ENCODE results near the gene FGFR4. TPM values are rescaled to one million over a fixed set of nuclear protein-coding genes. Genes with fewer than 3 reads are reported as not detected.

Gene FGFR4
- total RNA-seq, 1 experiment from 2014 or later, result 110 TPM

DNA sequence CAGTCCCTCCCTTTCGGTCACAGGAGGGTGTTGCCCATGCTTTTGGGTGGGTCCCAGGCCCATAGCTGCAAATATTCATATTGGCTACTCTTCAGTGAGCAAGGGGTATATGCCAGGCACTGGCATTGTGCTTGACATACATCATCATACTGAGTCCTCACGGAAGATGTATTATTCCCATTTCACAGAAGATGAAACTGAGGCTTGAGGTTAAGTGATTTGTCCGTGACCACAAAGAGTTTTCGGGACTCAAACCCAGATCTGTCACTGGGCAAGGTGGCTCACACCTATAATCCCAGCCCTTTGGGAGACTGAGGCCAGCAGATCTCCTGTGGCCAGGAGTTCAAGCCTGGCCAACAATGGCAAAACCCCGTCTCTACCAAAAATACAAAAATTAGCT lies 6.5 kb upstream of the FGFR4 start:
- DNase-seq (ENCODE audit: low read depth), result no peak
- in situ Hi-C loops (cut with HindIII; ENCODE audit: low pct_unique_long_range_greater_than_20kb, low sequenced_read_pairs), result no loop called here

DNA sequence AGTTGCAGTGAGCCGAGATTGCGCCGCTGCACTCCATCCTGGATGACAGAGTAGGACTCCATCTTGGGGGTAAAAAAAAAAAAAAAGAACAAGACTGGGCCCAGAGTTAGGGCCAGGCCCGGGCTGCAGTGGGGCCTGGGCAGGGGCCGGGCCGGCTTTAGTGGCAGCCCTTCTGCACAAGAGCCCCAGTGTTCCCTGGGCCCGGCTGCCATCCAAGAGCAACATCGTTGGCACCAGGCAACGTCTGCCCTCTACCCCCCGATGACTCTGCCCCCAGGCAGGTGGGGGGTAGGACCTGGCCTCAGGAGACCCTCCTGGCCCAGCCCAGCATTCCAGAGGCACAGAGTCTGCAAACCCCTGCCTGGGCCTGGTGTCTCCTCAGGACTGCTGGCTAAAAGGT lies 4.9 kb upstream of the FGFR4 start:
- no peak for DNase-seq (ENCODE audit: low read depth)
- in situ Hi-C loops (cut with HindIII; ENCODE audit: low pct_unique_long_range_greater_than_20kb, low sequenced_read_pairs), result no loop called here

- in situ Hi-C loops (cut with HindIII; ENCODE audit: low pct_unique_long_range_greater_than_20kb, low sequenced_read_pairs), result no loop called here
- no peak for DNase-seq (ENCODE audit: low read depth)
Observed at GRCh38 chr5:177083357-177083756, 3.4 kb upstream of the FGFR4 start.

- in situ Hi-C loops (cut with HindIII; ENCODE audit: low pct_unique_long_range_greater_than_20kb, low sequenced_read_pairs), result no loop called here
- DNase-seq (ENCODE audit: low read depth), result no peak
Observed at GRCh38 chr5:177084175-177084574, 2.5 kb upstream of the FGFR4 start.

DNA sequence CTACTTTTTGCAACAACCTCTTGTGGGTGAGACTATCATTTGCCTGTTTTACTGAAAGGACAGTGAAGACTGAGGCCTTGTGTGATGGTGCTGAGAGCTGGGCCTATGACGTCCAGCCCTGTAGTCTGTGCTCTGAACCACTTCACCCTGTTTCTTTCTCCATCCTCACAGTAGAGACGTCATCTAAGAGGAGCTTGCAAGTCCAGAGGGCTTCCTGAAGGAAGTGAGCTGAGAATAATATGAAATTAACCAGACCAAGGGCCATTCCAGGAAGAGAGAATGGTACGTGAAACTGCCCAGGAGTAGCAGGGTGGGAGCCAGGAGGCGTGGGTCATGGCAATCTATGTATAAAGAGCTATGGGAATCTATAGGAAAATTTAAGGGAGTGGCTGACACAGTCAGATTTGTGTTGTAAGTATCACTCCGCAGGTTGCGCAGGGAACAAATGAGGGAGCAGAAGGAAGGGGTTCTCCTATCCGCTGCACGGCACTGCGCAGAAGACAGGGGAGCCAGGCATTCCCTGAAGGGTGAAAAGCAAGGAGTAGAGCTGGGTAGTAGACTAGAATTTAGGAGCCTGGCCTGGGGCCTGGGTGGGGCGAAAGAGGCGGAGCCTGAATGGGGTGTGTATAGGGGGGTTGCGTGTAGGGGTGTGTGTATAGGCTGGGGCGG lies 596 bp upstream of the FGFR4 start:
- in situ Hi-C loops (cut with HindIII; ENCODE audit: low pct_unique_long_range_greater_than_20kb, low sequenced_read_pairs), result no loop called here
- DNase-seq (ENCODE audit: low read depth), result peak; percentile 30

DNA sequence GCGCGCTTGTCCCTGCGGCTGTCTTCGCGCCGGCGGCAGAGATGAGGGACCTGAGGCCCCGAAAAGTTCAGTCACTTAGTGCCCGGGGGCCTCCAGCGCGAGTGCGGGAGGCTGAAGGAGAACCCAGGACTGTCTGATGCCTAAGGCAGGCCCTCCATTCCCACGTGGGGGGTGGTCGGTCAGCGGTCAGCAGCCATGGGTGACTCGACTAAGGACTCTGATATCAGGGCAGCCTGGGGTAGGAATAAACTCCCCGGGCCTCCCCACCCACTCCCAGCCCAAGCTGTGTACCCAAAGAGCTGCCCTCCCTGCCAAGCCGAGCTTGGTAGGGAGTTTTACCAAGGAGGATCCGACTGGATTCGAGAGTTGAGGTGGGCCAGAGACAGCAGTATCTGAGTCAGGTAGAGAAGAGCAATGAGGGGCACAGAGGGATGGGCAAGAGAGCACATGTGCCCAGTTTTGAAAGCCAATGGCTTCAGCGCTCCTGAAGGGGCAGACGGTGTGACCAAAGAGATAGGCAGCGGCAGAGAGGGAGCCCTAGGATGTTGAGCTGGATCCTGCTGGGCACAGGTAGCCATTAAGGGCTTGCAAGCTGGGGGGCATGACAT lies 787 bp downstream of the FGFR4 start:
- in situ Hi-C loops (cut with HindIII; ENCODE audit: low pct_unique_long_range_greater_than_20kb, low sequenced_read_pairs), result no loop called here

GRCh38 chr5:177089127-177089526 lies 2.4 kb downstream of the FGFR4 start:
- DNase-seq (ENCODE audit: low read depth), result no peak
- in situ Hi-C loops (cut with HindIII; ENCODE audit: low pct_unique_long_range_greater_than_20kb, low sequenced_read_pairs), result no loop called here

More for the DNA sequence above, 787 bp downstream of the FGFR4 start:
- DNase-seq (ENCODE audit: low read depth), result no peak

- in situ Hi-C loops (cut with HindIII; ENCODE audit: low pct_unique_long_range_greater_than_20kb, low sequenced_read_pairs), result no loop called here
- DNase-seq (ENCODE audit: low read depth), result no peak
Observed at GRCh38 chr5:177089825-177090641, 3.3 kb downstream of the FGFR4 start.

DNA sequence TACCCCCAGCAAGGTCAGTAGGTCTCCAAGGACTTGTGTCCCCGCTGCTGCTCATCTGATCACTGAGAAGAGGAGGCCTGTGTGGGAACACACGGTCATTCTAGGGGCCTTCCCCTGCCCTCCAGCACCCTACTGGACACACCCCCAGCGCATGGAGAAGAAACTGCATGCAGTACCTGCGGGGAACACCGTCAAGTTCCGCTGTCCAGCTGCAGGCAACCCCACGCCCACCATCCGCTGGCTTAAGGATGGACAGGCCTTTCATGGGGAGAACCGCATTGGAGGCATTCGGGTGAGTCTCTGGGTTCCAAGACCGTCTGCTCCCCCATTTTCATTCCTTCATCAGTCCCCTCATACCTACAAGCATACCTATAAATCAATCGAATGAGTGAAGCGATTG lies 4.1 kb downstream of the FGFR4 start:
- in situ Hi-C loops (cut with HindIII; ENCODE audit: low pct_unique_long_range_greater_than_20kb, low sequenced_read_pairs), result no loop called here
- DNase-seq (ENCODE audit: low read depth), result no peak

GRCh38 chr5:177091232-177091631 lies 4.5 kb downstream of the FGFR4 start:
- in situ Hi-C loops (cut with HindIII; ENCODE audit: low pct_unique_long_range_greater_than_20kb, low sequenced_read_pairs), result no loop called here

GRCh38 chr5:177092178-177093081 lies 5.7 kb downstream of the FGFR4 start:
- in situ Hi-C loops (cut with HindIII; ENCODE audit: low pct_unique_long_range_greater_than_20kb, low sequenced_read_pairs), result no loop called here
- no peak for DNase-seq (ENCODE audit: low read depth)

More at GRCh38 chr5:177091232-177091631, 4.5 kb downstream of the FGFR4 start:
- DNase-seq (ENCODE audit: low read depth), result no peak

DNA sequence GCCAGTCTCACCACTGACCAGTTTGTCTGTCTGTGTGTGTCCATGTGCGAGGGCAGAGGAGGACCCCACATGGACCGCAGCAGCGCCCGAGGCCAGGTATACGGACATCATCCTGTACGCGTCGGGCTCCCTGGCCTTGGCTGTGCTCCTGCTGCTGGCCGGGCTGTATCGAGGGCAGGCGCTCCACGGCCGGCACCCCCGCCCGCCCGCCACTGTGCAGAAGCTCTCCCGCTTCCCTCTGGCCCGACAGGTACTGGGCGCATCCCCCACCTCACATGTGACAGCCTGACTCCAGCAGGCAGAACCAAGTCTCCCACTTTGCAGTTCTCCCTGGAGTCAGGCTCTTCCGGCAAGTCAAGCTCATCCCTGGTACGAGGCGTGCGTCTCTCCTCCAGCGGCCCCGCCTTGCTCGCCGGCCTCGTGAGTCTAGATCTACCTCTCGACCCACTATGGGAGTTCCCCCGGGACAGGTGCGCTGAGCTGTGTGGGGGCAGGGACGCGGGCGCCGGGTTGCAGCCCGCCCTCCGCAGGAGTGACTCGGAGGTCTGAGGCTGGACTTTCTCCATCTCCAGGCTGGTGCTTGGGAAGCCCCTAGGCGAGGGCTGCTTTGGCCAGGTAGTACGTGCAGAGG lies 6.5 kb downstream of the FGFR4 start:
- in situ Hi-C loops (cut with HindIII; ENCODE audit: low pct_unique_long_range_greater_than_20kb, low sequenced_read_pairs), result no loop called here
- DNase-seq (ENCODE audit: low read depth), result no peak

DNA sequence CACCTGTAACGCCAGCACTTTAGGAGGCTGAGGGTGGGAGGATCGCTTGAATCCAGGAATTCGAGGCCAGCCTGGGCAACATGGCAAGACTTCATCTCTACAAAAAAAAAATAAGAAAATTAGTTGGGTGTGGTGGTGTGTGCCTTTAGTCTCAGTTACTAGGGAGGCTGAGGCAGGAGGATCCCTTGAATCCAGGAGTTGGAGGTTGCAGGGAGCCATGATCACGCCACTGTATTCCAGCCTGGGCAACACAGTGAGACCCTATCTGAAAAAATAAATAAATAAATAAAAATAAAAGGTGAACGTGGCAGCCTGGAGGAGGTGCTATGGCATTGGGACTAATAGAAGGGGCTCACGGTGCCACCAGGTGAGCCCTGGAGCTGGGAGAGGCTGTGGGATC lies 7.1 kb downstream of the FGFR4 start:
- in situ Hi-C loops (cut with HindIII; ENCODE audit: low pct_unique_long_range_greater_than_20kb, low sequenced_read_pairs), result no loop called here
- no peak for DNase-seq (ENCODE audit: low read depth)

DNA sequence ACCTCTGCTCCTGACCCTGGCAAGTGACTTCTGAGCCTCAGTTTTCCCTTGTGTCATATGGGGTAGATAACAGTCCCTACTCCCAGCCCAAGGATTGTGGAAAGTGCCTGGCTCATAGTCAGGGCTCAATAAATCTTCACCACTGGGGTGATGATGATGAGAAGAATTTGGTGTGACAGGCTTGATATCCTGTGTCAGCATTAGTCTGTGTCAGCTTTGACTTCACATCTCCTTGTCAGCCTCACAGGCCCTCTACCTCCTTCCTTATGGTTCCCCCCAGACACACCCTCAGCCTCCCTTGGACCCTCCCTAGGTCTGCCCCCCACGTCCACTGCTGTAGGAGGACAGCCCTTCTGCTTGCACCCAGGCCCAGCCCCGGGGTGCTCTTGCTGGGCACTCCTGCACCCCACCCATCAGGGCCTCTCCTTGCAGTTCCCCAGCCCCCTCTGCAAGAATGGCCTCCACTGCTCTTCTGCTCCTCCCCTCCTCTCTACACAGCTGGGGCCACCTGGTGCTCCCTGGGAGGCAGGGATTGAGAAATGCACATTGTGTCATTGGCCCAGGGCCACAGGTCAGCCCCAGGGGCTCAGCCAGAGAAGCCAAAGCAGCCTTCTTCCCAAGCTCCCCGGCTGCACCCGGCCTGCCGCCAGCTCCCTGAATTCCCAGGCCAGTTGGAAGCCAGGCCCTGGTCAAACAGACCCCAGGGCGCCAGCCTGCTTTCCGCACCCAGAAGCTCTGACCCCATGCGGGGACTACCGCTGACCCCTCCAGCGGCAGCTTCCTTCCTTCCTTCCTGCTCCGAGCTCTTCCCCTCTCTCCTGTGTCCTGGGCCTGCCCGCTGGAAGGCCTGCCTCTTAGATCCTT lies 7.7 kb downstream of the FGFR4 start:
- in situ Hi-C loops (cut with HindIII; ENCODE audit: low pct_unique_long_range_greater_than_20kb, low sequenced_read_pairs), result no loop called here
- DNase-seq (ENCODE audit: low read depth), result no peak

- DNase-seq (ENCODE audit: low read depth), result no peak
- in situ Hi-C loops (cut with HindIII; ENCODE audit: low pct_unique_long_range_greater_than_20kb, low sequenced_read_pairs), result no loop called here
Observed at GRCh38 chr5:177095088-177095669, 8.5 kb downstream of the FGFR4 start.

DNA sequence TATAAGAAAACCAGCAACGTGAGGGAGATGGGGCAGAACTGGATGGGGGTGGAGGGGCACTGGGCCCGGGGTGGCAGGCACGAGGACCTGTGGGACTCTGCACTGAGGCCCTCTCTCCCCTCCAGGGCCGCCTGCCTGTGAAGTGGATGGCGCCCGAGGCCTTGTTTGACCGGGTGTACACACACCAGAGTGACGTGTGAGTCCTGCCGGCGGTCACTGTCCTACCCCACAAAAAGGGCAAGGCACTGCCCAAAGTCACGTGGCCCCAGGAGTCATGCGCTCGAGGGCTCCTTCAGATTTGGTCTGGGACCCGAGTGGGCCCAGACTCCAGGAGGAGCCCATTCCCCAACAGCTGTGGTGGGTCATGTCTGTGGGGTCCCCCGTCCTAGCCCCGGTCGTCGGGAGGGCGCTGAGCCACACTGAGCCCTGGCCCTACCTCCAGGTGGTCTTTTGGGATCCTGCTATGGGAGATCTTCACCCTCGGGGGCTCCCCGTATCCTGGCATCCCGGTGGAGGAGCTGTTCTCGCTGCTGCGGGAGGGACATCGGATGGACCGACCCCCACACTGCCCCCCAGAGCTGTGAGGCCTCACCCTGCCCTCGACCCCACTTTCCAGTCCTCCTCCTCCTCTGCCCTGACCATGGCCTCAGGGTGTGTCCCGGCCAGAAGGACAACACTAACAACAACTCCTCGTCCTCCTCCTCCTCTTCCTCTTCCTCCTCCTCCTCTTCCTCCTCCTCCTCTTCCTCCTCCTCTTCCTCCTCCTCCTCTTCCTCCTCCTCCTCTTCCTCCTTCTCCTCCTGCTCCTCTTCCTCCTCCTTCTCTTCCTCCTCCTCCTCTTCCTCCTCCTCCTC lies 9.7 kb downstream of the FGFR4 start:
- no peak for DNase-seq (ENCODE audit: low read depth)
- in situ Hi-C loops (cut with HindIII; ENCODE audit: low pct_unique_long_range_greater_than_20kb, low sequenced_read_pairs), result no loop called here
